Adrenal gland (tissue), 5 donors: ENCODE measurements around the gene RAMP3.

Experiments used
- CTCF ChIP-seq, 6 experiments: fragments of 450-650 bp in 4 of 6; fragments of 200-600 bp in 2 of 6; sonication (generic) in 1 of 6; IDR thresholded peaks; 1 replicate in 5 of 6; 2 replicates in 1 of 6; pipeline versions ENCODE4 v1.5.1 to v1.8.0; 2016 to 2021; ENCODE audit warnings: antibody characterized with exemption in 6 of 6, mild to moderate bottlenecking in 2 of 6, moderate library complexity in 1 of 6
- POLR2A ChIP-seq, 2 donors: fragments of 450-650 bp; IDR thresholded peaks; one replicate each; pipeline ENCODE4 v1.6.1; 2017; ENCODE audit warnings: antibody characterized with exemption in 2 of 2, mild to moderate bottlenecking in 2 of 2, moderate library complexity in 1 of 2
- donor health status: DM: no; HTN: no; CAD: no.

GRCh38 chr7:45133352-45133751 lies 24.2 kb upstream of the RAMP3 start:
- TF ChIP-seq CTCF (IDR thresholded peaks at IDR 0.05) (no peak), POLR2A (IDR thresholded peaks at IDR 0.05) (no peak)
